A549 (cell line): Measurements from ENCODE around the gene ATG4A. TPM values are rescaled to one million over a fixed set of nuclear protein-coding genes. Genes with fewer than 3 reads are reported as not detected.
A peak's percentile ranks its signal among the peaks of the same experiment; 100 is the strongest.

Source experiments
- ATAC-seq, 2 experiments: fragments of 200-7000 bp in 1 of 2; fragments of >200 bp in 1 of 2; cut with Nextera tagmentation in 1 of 2; cut with Tn5 transposase in 1 of 2; 3 replicates each; pipeline versions ENCODE4 v1.8.0 to v1.9.1; 2018 to 2020; ENCODE audit warnings: mild to moderate bottlenecking in 1 of 2, moderate library complexity in 1 of 2
- CTCF ChIA-PET: fragments of 300-600 bp; sonication (Branson Sonifier 250); formaldehyde crosslinking; extraction: SDS; loops from one replicate; lab custom pipeline; 2021; ENCODE audit warnings: antibody characterized with exemption, inconsistent platforms; lab: Yijun Ruan, JAX
- POLR2A ChIA-PET: fragments of 350-600 bp; formaldehyde crosslinking; extraction: SDS; loops from one replicate; lab custom pipeline; 2021; ENCODE audit warnings: antibody characterized with exemption, inconsistent platforms; lab: Yijun Ruan, JAX
- DNase-seq, 2 experiments: peaks; one replicate each; pipeline versions ENCODE4 v3.0.0 to v3.0.0-alpha.2; 2011 to 2016; ENCODE audit warnings: low read depth in 1 of 2, low spot score in 1 of 2
- FAIRE-seq: peaks from 2 replicates; lab custom pipeline; 2011; peaks lifted over from hg19 to GRCh38; lab: Jason Lieb, UNC
- H3K27ac ChIP-seq, 2 experiments: fragments of >200 bp; sonication (Bioruptor Twin); formaldehyde crosslinking; 3 replicates each; pipeline ENCODE4 v1.5.1; 2016 to 2017
- H3K4me1 ChIP-seq: fragments of >200 bp; sonication (Bioruptor Twin); formaldehyde crosslinking; 3 replicates; pipeline ENCODE4 v1.6.1; 2016
- H3K4me2 ChIP-seq: fragments of >200 bp; sonication (Bioruptor Twin); formaldehyde crosslinking; 3 replicates; pipeline ENCODE4 v1.6.1; 2016
- H3K4me3 ChIP-seq: fragments of >200 bp; sonication (Bioruptor Twin); formaldehyde crosslinking; 3 replicates; pipeline ENCODE4 v1.5.1; 2016
- H3K9me3 ChIP-seq: fragments of >200 bp; sonication (Bioruptor Twin); formaldehyde crosslinking; 3 replicates; pipeline ENCODE4 v1.6.1; 2016
- BCL3 ChIP-seq: fragments of >200 bp; sonication (Bioruptor Twin); formaldehyde crosslinking; IDR thresholded peaks from 3 replicates; pipeline ENCODE4 v1.6.1; 2016
- CBX8 ChIP-seq: fragments of 200-600 bp; sonication (generic); IDR thresholded peaks from 2 replicates; pipeline ENCODE4 v1.6.1; 2016
- CHD2 ChIP-seq: fragments of 150-350 bp; IDR thresholded peaks from 2 replicates; pipeline ENCODE4 v1.6.1; 2014; ENCODE audit warnings: low read length; ENCODE audit not compliant: partially characterized antibody
- CTCF ChIP-seq: fragments of >200 bp; sonication (Bioruptor Twin); formaldehyde crosslinking; IDR thresholded peaks from 3 replicates; pipeline ENCODE4 v1.5.1; 2016
- E2F6 ChIP-seq: IDR thresholded peaks from 2 replicates; pipeline ENCODE4 v1.6.1; 2012; ENCODE audit warnings: low read depth, borderline replicate concordance
- ESRRA ChIP-seq: fragments of 150-350 bp; IDR thresholded peaks from 2 replicates; pipeline ENCODE4 v1.6.1; 2014; ENCODE audit warnings: mild to moderate bottlenecking, low read length, borderline replicate concordance
- FOXS1 ChIP-seq: fragments of 250-450 bp; sonication (Bioruptor Pico); IDR thresholded peaks from 2 replicates; pipeline ENCODE4 v1.5.0; 2020; ENCODE audit warnings: mild to moderate bottlenecking, moderate library complexity
- GATA3 ChIP-seq: IDR thresholded peaks from 2 replicates; pipeline ENCODE4 v1.6.1; 2012; ENCODE audit warnings: borderline replicate concordance
- HES2 ChIP-seq: fragments of >200 bp; sonication (Bioruptor Twin); formaldehyde crosslinking; IDR thresholded peaks from 2 replicates; pipeline ENCODE4 v1.6.1; 2016
- HEYL ChIP-seq: fragments of 250-450 bp; sonication (Bioruptor Pico); IDR thresholded peaks from 2 replicates; pipeline ENCODE4 v1.8.0; 2021; ENCODE audit warnings: mild to moderate bottlenecking, moderate library complexity
- HOXA7 ChIP-seq: fragments of 250-450 bp; sonication (Bioruptor Pico); IDR thresholded peaks from 2 replicates; pipeline ENCODE4 v1.5.0; 2020; ENCODE audit warnings: mild to moderate bottlenecking, moderate library complexity
- HOXB5 ChIP-seq: fragments of 250-450 bp; sonication (Bioruptor Pico); IDR thresholded peaks from 2 replicates; pipeline ENCODE4 v1.5.0; 2020; ENCODE audit warnings: mild to moderate bottlenecking, moderate library complexity
- JUN ChIP-seq, 2 experiments: fragments of >200 bp; sonication (Bioruptor Twin); formaldehyde crosslinking; IDR thresholded peaks; 2 replicates in 1 of 2; 3 replicates in 1 of 2; pipeline ENCODE4 v1.6.1; 2016 to 2017
- KDM5A ChIP-seq: fragments of 200-600 bp; sonication (generic); IDR thresholded peaks from 2 replicates; pipeline ENCODE4 v1.6.1; 2016; ENCODE audit warnings: antibody characterized with exemption, mild to moderate bottlenecking
- MAFK ChIP-seq: fragments of 450-650 bp; IDR thresholded peaks from 2 replicates; pipeline ENCODE4 v1.6.1; 2014; ENCODE audit not compliant: partially characterized antibody
- MAX ChIP-seq: IDR thresholded peaks from 2 replicates; pipeline ENCODE4 v1.6.1; 2012
- NPAS2 ChIP-seq: fragments of 250-450 bp; sonication (Bioruptor Pico); IDR thresholded peaks from 2 replicates; pipeline ENCODE4 v1.8.0; 2022; ENCODE audit warnings: mild to moderate bottlenecking, moderate library complexity, borderline replicate concordance
- NR3C1 ChIP-seq: fragments of >200 bp; sonication (Bioruptor Twin); formaldehyde crosslinking; IDR thresholded peaks from 3 replicates; pipeline ENCODE4 v1.6.1; 2017
- PHF8 ChIP-seq: fragments of 200-600 bp; sonication (generic); IDR thresholded peaks from 2 replicates; pipeline ENCODE4 v1.6.1; 2016; ENCODE audit warnings: low read depth, mild to moderate bottlenecking, antibody characterized with exemption, moderate library complexity, borderline replicate concordance
- POLR2A ChIP-seq: IDR thresholded peaks from 2 replicates; pipeline ENCODE4 v1.6.1; 2012; ENCODE audit warnings: mild to moderate bottlenecking, low read length
- POLR2AphosphoS2 ChIP-seq: conservative IDR thresholded peaks from 2 replicates; pipeline ENCODE4 v1.6.1; 2012; ENCODE audit warnings: low read length, improper control_type of control experiment, inconsistent platforms
- RAD21 ChIP-seq, 2 experiments: fragments of >200 bp in 1 of 2; sonication (Bioruptor Twin) in 1 of 2; formaldehyde crosslinking in 1 of 2; IDR thresholded peaks in 1 of 2; conservative IDR thresholded peaks in 1 of 2; 2 replicates in 1 of 2; 3 replicates in 1 of 2; pipeline ENCODE4 v1.6.1; 2012 to 2018; ENCODE audit warnings: inconsistent platforms in 1 of 2
- RFX5 ChIP-seq: fragments of 450-650 bp; IDR thresholded peaks from 2 replicates; pipeline ENCODE4 v1.7.1; 2014; ENCODE audit warnings: antibody characterized with exemption, mild to moderate bottlenecking, moderate library complexity
- ZC3H11A ChIP-seq: fragments of 450-650 bp; IDR thresholded peaks from 2 replicates; pipeline ENCODE4 v1.6.1; 2014; ENCODE audit warnings: antibody characterized with exemption, mild to moderate bottlenecking
- WGBS: methylation state at CpG from one replicate; pipeline ENCODE4 v1.1.6; 2017; ENCODE audit errors: missing lambda C conversion rate; 5-methylcytosine and 5-hydroxymethylcytosine counted together
- polyA minus RNA-seq: library from RNA; depleted of rRNA, polyadenylated mRNA; stranded (reverse); fragments of >200 nt; gene quantifications from 2 replicates; pipeline ENCODE4 v1.2.3, GENCODE V29; 2011; rRNA and poly(A)+ RNA removed
- polyA plus RNA-seq, 4 experiments: library from polyadenylated mRNA; depleted of rRNA in 3 of 4; stranded (reverse); fragments of >200 nt; fragmentation: RNase III in 1 of 4; extraction: RNeasy Plus Mini Kit Qiagen cat#74134 plus additional on column Dnase treatment in 1 of 4; gene quantifications; 2 replicates in 3 of 4; 3 replicates in 1 of 4; pipeline ENCODE4 v1.2.3, GENCODE V29; 2011 to 2017

Gene ATG4A, protein sequence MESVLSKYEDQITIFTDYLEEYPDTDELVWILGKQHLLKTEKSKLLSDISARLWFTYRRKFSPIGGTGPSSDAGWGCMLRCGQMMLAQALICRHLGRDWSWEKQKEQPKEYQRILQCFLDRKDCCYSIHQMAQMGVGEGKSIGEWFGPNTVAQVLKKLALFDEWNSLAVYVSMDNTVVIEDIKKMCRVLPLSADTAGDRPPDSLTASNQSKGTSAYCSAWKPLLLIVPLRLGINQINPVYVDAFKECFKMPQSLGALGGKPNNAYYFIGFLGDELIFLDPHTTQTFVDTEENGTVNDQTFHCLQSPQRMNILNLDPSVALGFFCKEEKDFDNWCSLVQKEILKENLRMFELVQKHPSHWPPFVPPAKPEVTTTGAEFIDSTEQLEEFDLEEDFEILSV
- polyA plus RNA-seq (2011; rRNA removed) (12.8 and 14.3 TPM in 2 replicates), polyA plus RNA-seq (2017; fragmentation: RNase III; extraction: RNeasy Plus Mini Kit Qiagen cat#74134 plus additional on column Dnase treatment) (6.0 to 7.2 TPM (median 6.7 TPM) in 3 replicates), polyA minus RNA-seq (5.0 and 5.7 TPM in 2 replicates)
- 3.2 and 3.3 TPM in 2 replicates for polyA plus RNA-seq (2012; cell fraction: cytosol; rRNA removed)
- polyA plus RNA-seq (2012; cell fraction: nucleus; rRNA removed) = 1.1 and 2.5 TPM in 2 replicates

DNA sequence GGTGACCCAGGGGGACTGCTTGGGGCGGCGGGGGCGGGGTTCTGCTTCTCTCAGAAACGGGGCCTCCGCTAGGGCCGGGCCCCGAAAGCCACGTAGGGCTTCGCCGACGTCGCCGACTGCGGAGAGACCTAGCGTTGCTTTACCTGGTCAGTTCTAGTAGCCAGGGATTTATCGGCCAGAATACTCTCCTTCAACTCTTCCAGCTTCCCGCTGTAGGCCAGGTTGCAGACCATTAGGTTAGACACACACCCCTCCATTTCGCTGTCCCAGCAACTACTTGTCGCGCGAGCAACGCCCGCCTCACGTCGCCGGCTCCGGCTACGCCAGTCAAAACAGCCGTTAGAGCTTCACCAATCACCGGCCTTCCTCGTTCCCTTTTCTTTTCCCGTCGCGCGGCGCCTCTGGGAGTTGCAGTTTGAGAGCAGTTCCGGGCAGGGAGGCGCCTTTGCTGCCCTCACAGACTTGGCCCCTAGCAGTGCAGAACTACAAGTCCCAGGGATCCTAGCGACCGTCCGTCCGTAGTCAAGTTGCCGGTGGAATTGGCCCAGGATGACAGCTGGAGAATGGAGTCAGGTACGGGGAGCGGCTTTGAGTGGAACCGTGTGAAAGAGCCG, at the start of gene ATG4A, which contains the start of gene PSMD10:
Gene ATG4A, plus strand, starts transcription at position 515 of the 614 bp plus-strand sequence. Its CDS starts 49 bp downstream, at position 564.
Gene PSMD10, minus strand, starts transcription at position 279 of the 614 bp plus-strand sequence. Its CDS starts 22 bp downstream, at position 257.
- H3K9me3 ChIP-seq = no peaks in the 10 kb centered on the region
- FAIRE-seq (peak; percentile 99), DNase-seq (peak; percentile 77 to 97), ATAC-seq (peak; percentile 97 to 98)
- H3K4me2 ChIP-seq = peak within 1 kb of the TSS; percentile 96
- H3K4me1 ChIP-seq = peaks cover 14% of the 10 kb centered on the region; the same call in 2 of the 3 replicates
- POLR2A ChIA-PET = interaction anchor here (0.5 to 1.8 kb wide), 6 partner anchors 19 to 603 kb away, joined by 3 to 5 read pairs (median 4); no protein-coding TSS in a partner anchor
- 1% methylated on average over 29 of the region's 47 CpGs for WGBS
- TF ChIP-seq POLR2AphosphoS2 = no peak
- no peak for TF ChIP-seq NPAS2 (CRISPR knock-in tag)
- peak; percentile 16 for TF ChIP-seq MAX
- TF ChIP-seq MAFK = peak; percentile 70
- no peak for TF ChIP-seq HES2
- peak; percentile 80 for TF ChIP-seq PHF8
- no peak for TF ChIP-seq NR3C1
- no peak for TF ChIP-seq RAD21 (conservative IDR thresholded peaks at IDR 0.05 in 1 of 2, IDR thresholded peaks at IDR 0.05 in 1 of 2)
- TF ChIP-seq FOXS1 = no peak
- TF ChIP-seq E2F6 = no peak
- TF ChIP-seq HEYL = no peak
- TF ChIP-seq CTCF = no peak
- TF ChIP-seq RFX5 = no peak
- TF ChIP-seq GATA3 = no peak
- TF ChIP-seq ZC3H11A = no peak
- TF ChIP-seq POLR2A = peak; percentile 49
- no peak for TF ChIP-seq CHD2
- peak; percentile 45 to 69; a peak in 2 of 5 replicates for TF ChIP-seq JUN (IDR thresholded peaks at IDR 0.05)
- TF ChIP-seq CBX8 = no peak
- no peak for TF ChIP-seq HOXA7
- TF ChIP-seq ESRRA = no peak
- TF ChIP-seq HOXB5 = no peak
- peak; percentile 74; the same call in 1 of the 2 replicates for TF ChIP-seq KDM5A
- peak; percentile 61; the same call in 1 of the 3 replicates for TF ChIP-seq BCL3
- H3K4me3 ChIP-seq = peak within 1 kb of the TSS; percentile 94
- CTCF ChIA-PET = interaction anchor here (1.0 kb wide), 1 partner anchor 126 kb away, joined by 3 read pairs; no protein-coding TSS in a partner anchor
- H3K27ac ChIP-seq = peak within 1 kb of the TSS; percentile 87
